ENCODE results near the gene DIDO1.

- TF ChIP-seq TCF12 (IDR thresholded peaks at IDR 0.05; ENCODE audit: low read depth) (no peak), TAF1 (IDR thresholded peaks at IDR 0.05; ENCODE audit: low read depth) (no peak), TEAD4 (IDR thresholded peaks at IDR 0.05) (no peak), YY1 (IDR thresholded peaks at IDR 0.05; ENCODE audit: low read depth) (no peak), CREB1 (IDR thresholded peaks at IDR 0.05; ENCODE audit: low read depth) (no peak), MAX (IDR thresholded peaks at IDR 0.05) (no peak), EP300 (IDR thresholded peaks at IDR 0.05; ENCODE audit: borderline replicate concordance) (no peak), CEBPB (IDR thresholded peaks at IDR 0.05) (no peak), FOXM1 (IDR thresholded peaks at IDR 0.05; ENCODE audit: borderline replicate concordance, low read depth) (no peak), ZBTB7A (IDR thresholded peaks at IDR 0.05; ENCODE audit: low read depth) (no peak)
- TF ChIP-seq, protein P1, sequence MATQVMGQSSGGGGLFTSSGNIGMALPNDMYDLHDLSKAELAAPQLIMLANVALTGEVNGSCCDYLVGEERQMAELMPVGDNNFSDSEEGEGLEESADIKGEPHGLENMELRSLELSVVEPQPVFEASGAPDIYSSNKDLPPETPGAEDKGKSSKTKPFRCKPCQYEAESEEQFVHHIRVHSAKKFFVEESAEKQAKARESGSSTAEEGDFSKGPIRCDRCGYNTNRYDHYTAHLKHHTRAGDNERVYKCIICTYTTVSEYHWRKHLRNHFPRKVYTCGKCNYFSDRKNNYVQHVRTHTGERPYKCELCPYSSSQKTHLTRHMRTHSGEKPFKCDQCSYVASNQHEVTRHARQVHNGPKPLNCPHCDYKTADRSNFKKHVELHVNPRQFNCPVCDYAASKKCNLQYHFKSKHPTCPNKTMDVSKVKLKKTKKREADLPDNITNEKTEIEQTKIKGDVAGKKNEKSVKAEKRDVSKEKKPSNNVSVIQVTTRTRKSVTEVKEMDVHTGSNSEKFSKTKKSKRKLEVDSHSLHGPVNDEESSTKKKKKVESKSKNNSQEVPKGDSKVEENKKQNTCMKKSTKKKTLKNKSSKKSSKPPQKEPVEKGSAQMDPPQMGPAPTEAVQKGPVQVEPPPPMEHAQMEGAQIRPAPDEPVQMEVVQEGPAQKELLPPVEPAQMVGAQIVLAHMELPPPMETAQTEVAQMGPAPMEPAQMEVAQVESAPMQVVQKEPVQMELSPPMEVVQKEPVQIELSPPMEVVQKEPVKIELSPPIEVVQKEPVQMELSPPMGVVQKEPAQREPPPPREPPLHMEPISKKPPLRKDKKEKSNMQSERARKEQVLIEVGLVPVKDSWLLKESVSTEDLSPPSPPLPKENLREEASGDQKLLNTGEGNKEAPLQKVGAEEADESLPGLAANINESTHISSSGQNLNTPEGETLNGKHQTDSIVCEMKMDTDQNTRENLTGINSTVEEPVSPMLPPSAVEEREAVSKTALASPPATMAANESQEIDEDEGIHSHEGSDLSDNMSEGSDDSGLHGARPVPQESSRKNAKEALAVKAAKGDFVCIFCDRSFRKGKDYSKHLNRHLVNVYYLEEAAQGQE (IDR thresholded peaks at IDR 0.05; ENCODE audit: low read depth), result no peak
- TF ChIP-seq, protein P2, sequence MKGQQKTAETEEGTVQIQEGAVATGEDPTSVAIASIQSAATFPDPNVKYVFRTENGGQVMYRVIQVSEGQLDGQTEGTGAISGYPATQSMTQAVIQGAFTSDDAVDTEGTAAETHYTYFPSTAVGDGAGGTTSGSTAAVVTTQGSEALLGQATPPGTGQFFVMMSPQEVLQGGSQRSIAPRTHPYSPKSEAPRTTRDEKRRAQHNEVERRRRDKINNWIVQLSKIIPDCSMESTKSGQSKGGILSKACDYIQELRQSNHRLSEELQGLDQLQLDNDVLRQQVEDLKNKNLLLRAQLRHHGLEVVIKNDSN (IDR thresholded peaks at IDR 0.05), result no peak
Measured at GRCh38 chr20:62906209-62906608, 20.1 kb downstream of the DIDO1 start.

Measured in Ishikawa (cell line).